K562 (cell line): ENCODE measurements around the gene LRRC7. TPM values are rescaled to one million over a fixed set of nuclear protein-coding genes. Genes with fewer than 3 reads are reported as not detected.
A peak's percentile ranks its signal among the peaks of the same experiment; 100 is the strongest.
"Not testable (repeated sequence)": the region's sequence is repeated elsewhere in the genome, so short reads cannot be mapped to it uniquely, and the experiment has no call there.

Experiments used
- ATAC-seq: fragments of 200-7000 bp; cut with Tn5 transposase; 3 replicates; pipeline ENCODE4 v1.9.1; 2020; ENCODE audit warnings: moderate library complexity
- BruUV-seq: library from RNA; stranded (reverse); fragments of 400-500 nt; replicated peaks from 2 replicates; lab custom pipeline; 2021; lab: Mats Ljungman, UMichigan
- CTCF ChIA-PET: fragments of 300-600 bp; formaldehyde crosslinking; extraction: SDS; loops from one replicate; lab custom pipeline; 2021; ENCODE audit warnings: low intra/inter-chr PET ratio; lab: Yijun Ruan, JAX
- POLR2A ChIA-PET: fragments of 300-600, 350-650 bp; sonication (Branson Sonifier 250); formaldehyde crosslinking; extraction: SDS; loops from one replicate; lab custom pipeline; 2021; ENCODE audit warnings: antibody characterized with exemption, inconsistent platforms; lab: Yijun Ruan, JAX
- DNase-seq, 4 experiments: peaks; one replicate each; pipeline versions ENCODE4 v3.0.0 to v3.0.0-alpha.2; 2011 to 2018; ENCODE audit warnings: low spot score in 3 of 4, mixed read lengths in 3 of 4; ENCODE audit errors: extremely low read depth in 1 of 4
- FAIRE-seq: peaks from 2 replicates; lab custom pipeline; 2011; peaks lifted over from hg19 to GRCh38; lab: Jason Lieb, UNC
- H2AFZ ChIP-seq: 2 replicates; pipeline ENCODE4 v1.6.0; 2011; ENCODE audit warnings: low read depth, low read length, control low read depth, inconsistent platforms
- H3K27ac ChIP-seq: fragments of 200-600 bp; 3 replicates; pipeline ENCODE4 v1.8.0; 2011; ENCODE audit warnings: low read depth, mild to moderate bottlenecking, control low read depth, inconsistent platforms, low read length, moderate library complexity, mixed read lengths; ENCODE audit errors: extremely low read depth
- H3K27me3 ChIP-seq, 2 experiments: fragments of 300-600 bp in 1 of 2; 2 replicates in 1 of 2; 3 replicates in 1 of 2; pipeline versions ENCODE4 v1.6.0 to v1.8.0; 2011; ENCODE audit warnings: inconsistent platforms in 2 of 2, low read length in 2 of 2, mild to moderate bottlenecking in 1 of 2, mixed read lengths in 1 of 2, moderate library complexity in 1 of 2; ENCODE audit not compliant: control insufficient read depth in 2 of 2, insufficient read depth in 2 of 2
- H3K36me3 ChIP-seq: fragments of 300-600 bp; 3 replicates; pipeline ENCODE4 v1.8.0; 2011; ENCODE audit warnings: mild to moderate bottlenecking, low read length, inconsistent platforms; ENCODE audit not compliant: control insufficient read depth, insufficient read depth
- H3K4me1 ChIP-seq, 2 experiments: fragments of 200-600 bp in 1 of 2; replicated peaks in 1 of 2; 2 replicates in 1 of 2; 3 replicates in 1 of 2; pipeline versions ENCODE4 v1.5.1 to v1.8.0; 2011; ENCODE audit warnings: inconsistent platforms in 2 of 2, low read length in 2 of 2, mild to moderate bottlenecking in 1 of 2, mixed read lengths in 1 of 2, moderate library complexity in 1 of 2; ENCODE audit not compliant: control insufficient read depth in 2 of 2, insufficient read depth in 2 of 2
- H3K4me2 ChIP-seq: 2 replicates; pipeline ENCODE4 v1.6.1; 2011; ENCODE audit warnings: low read length, control low read depth, inconsistent platforms, mixed read lengths; ENCODE audit not compliant: insufficient read depth
- H3K4me3 ChIP-seq: fragments of 200-600 bp; sonication (generic), shearing (Covaris generic); 2 replicates; pipeline ENCODE4 v1.5.1; 2016; ENCODE audit warnings: control low read depth, inconsistent platforms
- H3K79me2 ChIP-seq: fragments of 200-600 bp; 3 replicates; pipeline ENCODE4 v1.8.0; 2011; ENCODE audit warnings: low read length, inconsistent platforms; ENCODE audit not compliant: control insufficient read depth, insufficient read depth
- H3K9ac ChIP-seq, 2 experiments: 2 replicates each; pipeline versions ENCODE4 v1.6.0 to v1.6.1; 2011; ENCODE audit warnings: low read depth in 2 of 2, low read length in 2 of 2, control low read depth in 1 of 2, inconsistent platforms in 1 of 2, mild to moderate bottlenecking in 1 of 2, mixed read lengths in 1 of 2; ENCODE audit not compliant: insufficient read depth in 1 of 2
- H3K9me1 ChIP-seq: one replicate; pipeline ENCODE4 v1.6.0; 2011; ENCODE audit warnings: inconsistent platforms, mild to moderate bottlenecking, low read length, moderate library complexity; ENCODE audit not compliant: control insufficient read depth, insufficient read depth
- H3K9me3 ChIP-seq: replicated peaks from 2 replicates; pipeline ENCODE4 v1.5.1; 2011; ENCODE audit warnings: low read depth, low read length, inconsistent platforms; ENCODE audit not compliant: control insufficient read depth, insufficient read depth
- H4K20me1 ChIP-seq: replicated peaks from 2 replicates; pipeline ENCODE4 v1.6.1; 2011; ENCODE audit warnings: low read length, inconsistent platforms, mixed read lengths; ENCODE audit not compliant: control insufficient read depth, insufficient read depth
- RBM25 ChIP-seq: fragments of 200-400 bp; formaldehyde crosslinking; IDR thresholded peaks from 2 replicates; pipeline ENCODE4 v1.6.1; 2018; ENCODE audit warnings: low read length, low read depth, moderate library complexity; ENCODE audit not compliant: severe bottlenecking
- SETDB1 ChIP-seq: IDR thresholded peaks from one replicate; pipeline ENCODE4 v1.6.1; 2012; ENCODE audit warnings: low read length, control low read depth, inconsistent platforms
- ZNF431 ChIP-seq: sonication (generic); formaldehyde crosslinking; IDR thresholded peaks from 2 replicates; pipeline ENCODE4 v1.8.0; 2022; ENCODE audit warnings: mild to moderate bottlenecking, missing genetic modification reagents
- whole genome bisulfite sequencing: fragments of 100-300 bp; shearing (Covaris generic); methylation state at CpG from one replicate; pipeline ENCODE4 v1.1.6; 2016; ENCODE audit warnings: low coverage, mixed read lengths; ENCODE audit not compliant: insufficient coverage; ENCODE audit errors: missing lambda C conversion rate; 5-methylcytosine and 5-hydroxymethylcytosine counted together
- in situ Hi-C: fragments of 300-500 bp; cut with MboI; formaldehyde crosslinking; loops from 4 replicates; pipeline ENCODE4 v1.15.0; 2018; ENCODE audit warnings: inconsistent platforms, mixed read lengths
- intact Hi-C: fragments of 100-400 bp; cut with micrococcal nuclease; formaldehyde crosslinking; loops from 2 replicates; pipeline ENCODE4 v1.14.2; 2022
- polyA plus RNA-seq, 8 experiments: library from polyadenylated mRNA; depleted of rRNA in 4 of 8; stranded (reverse) in 5 of 8; unstranded in 3 of 8; fragments of >200 nt; fragmentation: Nextera tagmentation in 2 of 8; fragmentation: Illumina TruSeq in 1 of 8; extraction: Ambion mirVana in 2 of 8; extraction: Trizol in 1 of 8; gene quantifications; 2 replicates each; pipeline versions ENCODE4 v1.2.1 to v1.2.3, GENCODE V29; 2011 to 2014; ENCODE audit warnings: inconsistent platforms in 1 of 8, missing spikeins in 1 of 8
- total RNA-seq, 7 experiments: library from RNA; depleted of rRNA in 6 of 7; stranded (reverse); fragments of >200 nt in 6 of 7; fragmentation: Illumina TruSeq in 2 of 7; extraction: Trizol in 2 of 7; gene quantifications; 2 replicates each; pipeline versions ENCODE4 v1.2.1 to v1.2.3, GENCODE V29; 2011 to 2021; ENCODE audit warnings: low replicate concordance in 1 of 7

The LRRC7 gene
- total and polyA plus RNA-seq, 9 of the 15 experiments (the other 6 are each of a cell fraction or from before 2014, with no cell fraction given) = 0.09 to 0.94 (median 0.49) TPM

DNA sequence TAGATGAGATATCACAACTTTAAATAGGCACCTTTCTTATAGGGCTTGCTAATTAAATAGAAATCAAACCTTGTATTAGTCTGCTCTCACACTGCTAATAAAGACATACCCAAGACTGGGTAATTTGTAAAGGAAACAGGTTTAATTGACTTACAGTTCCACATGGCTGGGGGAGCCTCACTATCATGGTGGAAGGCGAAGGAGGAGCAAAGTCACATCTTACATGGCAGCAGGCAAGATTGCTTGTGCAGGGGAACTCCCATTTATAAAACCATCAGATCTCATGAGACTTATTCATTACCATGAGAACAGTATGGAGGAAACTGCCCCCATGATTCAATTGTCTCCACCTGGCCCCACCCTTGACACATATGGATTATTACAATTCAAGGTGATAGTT lies 477.9 kb downstream of the LRRC7 start:
- ATAC-seq, H2AFZ ChIP-seq, in situ Hi-C loops, FAIRE-seq, H3K9me1 ChIP-seq, BruUV-seq, H3K9ac ChIP-seq, H4K20me1 ChIP-seq, H3K4me2 ChIP-seq, H3K36me3 ChIP-seq, H3K9me3 ChIP-seq, H3K79me2 ChIP-seq, DNase-seq, H3K4me3 ChIP-seq, intact Hi-C loops, H3K27ac ChIP-seq, H3K27me3 ChIP-seq, CTCF ChIA-PET: not testable (repeated sequence)
- POLR2A ChIA-PET = interaction anchor here (0.6 kb wide), 1 partner anchor 713 kb away, joined by 5 read pairs; no protein-coding TSS in a partner anchor
- peak; percentile 94 for TF ChIP-seq ZNF431
- H3K4me1 ChIP-seq = peaks cover 0 to 25% of the 10 kb centered on the region in 2 experiments; a peak in 3 of 5 replicates
- whole genome bisulfite sequencing = 73% methylated on average over 1 of the region's 1 CpG

DNA sequence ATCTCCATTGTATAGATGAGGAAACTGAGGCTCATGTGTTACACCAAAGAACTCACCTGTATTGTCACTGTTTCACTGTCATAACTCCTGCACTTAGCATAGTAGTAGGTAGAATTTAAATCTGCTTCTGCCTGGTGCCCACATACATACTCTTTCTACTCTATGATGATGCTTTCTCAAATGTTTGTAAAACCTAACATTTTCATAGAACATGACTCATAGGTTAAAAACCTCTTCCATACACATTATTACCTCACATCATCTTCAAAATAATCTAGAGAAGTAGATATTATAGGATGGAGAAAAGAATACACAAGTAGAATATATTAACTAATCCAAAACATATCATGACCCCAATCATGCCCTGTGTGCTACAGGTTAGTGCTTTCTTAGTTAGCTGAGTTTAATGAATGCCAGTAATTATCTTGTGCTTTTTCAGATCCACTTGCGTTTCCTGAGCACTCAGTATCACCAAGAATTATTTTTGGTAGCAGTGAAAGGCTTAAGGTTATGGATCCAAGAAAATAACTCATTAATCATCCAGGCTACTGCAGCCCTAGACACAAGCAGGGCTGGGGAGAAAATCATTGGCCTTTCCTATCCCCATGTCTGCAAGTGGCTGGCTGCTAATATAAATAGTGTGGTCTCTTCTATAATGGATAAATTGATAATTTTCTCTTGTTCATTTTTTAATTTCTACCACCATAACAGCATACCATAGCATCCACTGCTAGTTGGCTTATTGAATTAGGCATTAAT lies 480.8 kb downstream of the LRRC7 start:
- 10% methylated on average over 1 of the region's 1 CpG for WGBS
- Histone ChIP-seq H3K36me3 (no peaks in the 10 kb centered on the region), H3K79me2 (no peaks in the 10 kb centered on the region), H3K4me2 (no peak overlapping the region), H3K4me1 (peaks cover 0 to 9% of the 10 kb centered on the region in 2 experiments; a peak in 3 of 5 replicates), H3K9ac (no peak overlapping the region), H2AFZ (no peak overlapping the region), H3K9me1 (no peaks in the 10 kb centered on the region), H3K4me3 (no peak overlapping the region), H4K20me1 (no peaks in the 10 kb centered on the region), H3K27me3 (no peaks in the 10 kb centered on the region), H3K27ac (no peak overlapping the region), H3K9me3 (no peaks in the 10 kb centered on the region)
- no peak for TF ChIP-seq SETDB1
- TF ChIP-seq RBM25 = peak; percentile 86
- BruUV-seq = no TSS peak
- DNase-seq = no peak
- ATAC-seq = no peak
- ChIA-PET CTCF (no interaction called here), POLR2A (no interaction called here)
- no peak for FAIRE-seq
- intact Hi-C loops = no loop called here
- in situ Hi-C loops = no loop called here
